ENCODE data around the gene WDR83.

DNA sequence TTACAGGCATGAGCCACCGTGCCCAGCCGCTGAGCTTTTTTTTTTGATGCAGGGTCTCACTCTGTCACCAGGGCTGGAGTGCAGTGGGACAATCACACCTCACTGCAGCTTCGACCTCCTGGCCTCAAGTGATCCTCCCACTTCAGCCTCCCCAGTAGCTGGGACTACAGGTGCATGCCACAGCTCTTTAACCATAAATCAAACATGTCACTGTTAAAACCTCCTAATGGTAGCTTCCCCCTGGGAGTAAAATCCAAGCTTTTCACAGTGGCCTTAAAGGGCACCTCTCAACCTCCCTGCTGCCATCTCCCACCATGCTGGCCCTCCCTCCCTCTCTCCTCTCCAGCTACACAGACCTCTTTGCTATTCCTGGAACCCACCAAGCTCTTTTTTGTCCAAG, 19.2 kb downstream of the WDR83 start:
- TF ChIP-seq, protein P1, sequence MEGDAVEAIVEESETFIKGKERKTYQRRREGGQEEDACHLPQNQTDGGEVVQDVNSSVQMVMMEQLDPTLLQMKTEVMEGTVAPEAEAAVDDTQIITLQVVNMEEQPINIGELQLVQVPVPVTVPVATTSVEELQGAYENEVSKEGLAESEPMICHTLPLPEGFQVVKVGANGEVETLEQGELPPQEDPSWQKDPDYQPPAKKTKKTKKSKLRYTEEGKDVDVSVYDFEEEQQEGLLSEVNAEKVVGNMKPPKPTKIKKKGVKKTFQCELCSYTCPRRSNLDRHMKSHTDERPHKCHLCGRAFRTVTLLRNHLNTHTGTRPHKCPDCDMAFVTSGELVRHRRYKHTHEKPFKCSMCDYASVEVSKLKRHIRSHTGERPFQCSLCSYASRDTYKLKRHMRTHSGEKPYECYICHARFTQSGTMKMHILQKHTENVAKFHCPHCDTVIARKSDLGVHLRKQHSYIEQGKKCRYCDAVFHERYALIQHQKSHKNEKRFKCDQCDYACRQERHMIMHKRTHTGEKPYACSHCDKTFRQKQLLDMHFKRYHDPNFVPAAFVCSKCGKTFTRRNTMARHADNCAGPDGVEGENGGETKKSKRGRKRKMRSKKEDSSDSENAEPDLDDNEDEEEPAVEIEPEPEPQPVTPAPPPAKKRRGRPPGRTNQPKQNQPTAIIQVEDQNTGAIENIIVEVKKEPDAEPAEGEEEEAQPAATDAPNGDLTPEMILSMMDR (IDR thresholded peaks at IDR 0.05) = no peak
- no peak for TF ChIP-seq POLR2A (IDR thresholded peaks at IDR 0.05)
- TF ChIP-seq POLR2AphosphoS5 (IDR thresholded peaks at IDR 0.05) = no peak
- no peak for TF ChIP-seq EP300 (IDR thresholded peaks at IDR 0.05)
